Mesendoderm (in vitro differentiated cells): ENCODE data around the gene EIF2D.

Experiments
- DNase-seq: peaks from one replicate; pipeline ENCODE4 v3.0.0; 2013
- H2AK5ac ChIP-seq: 2 replicates; pipeline ENCODE4 v1.6.1; 2013; ENCODE audit warnings: low read length, inconsistent platforms
- H2BK120ac ChIP-seq: 2 replicates; pipeline ENCODE4 v1.6.1; 2013; ENCODE audit warnings: low read depth, mild to moderate bottlenecking, low read length, moderate library complexity, mixed read lengths
- H2BK15ac ChIP-seq: replicated peaks from 2 replicates; pipeline ENCODE4 v1.6.1; 2013; ENCODE audit warnings: low read depth, mild to moderate bottlenecking, moderate library complexity
- H2BK5ac ChIP-seq: 2 replicates; pipeline ENCODE4 v1.6.1; 2013; ENCODE audit warnings: low read length, inconsistent platforms
- H3K18ac ChIP-seq: 2 replicates; pipeline ENCODE4 v1.6.1; 2013; ENCODE audit warnings: mild to moderate bottlenecking, low read length, mixed read lengths
- H3K23ac ChIP-seq: one replicate; pipeline ENCODE4 v1.6.1; 2013; ENCODE audit warnings: low read length
- H3K27ac ChIP-seq: 2 replicates; pipeline ENCODE4 v1.5.1; 2013; ENCODE audit warnings: low read depth, mild to moderate bottlenecking, inconsistent platforms, low read length, moderate library complexity
- H3K27me3 ChIP-seq: 2 replicates; pipeline ENCODE4 v1.6.1; 2013; ENCODE audit warnings: low read length, control low read depth, mild to moderate bottlenecking, inconsistent platforms; ENCODE audit not compliant: insufficient read depth, poor library complexity
- H3K36me3 ChIP-seq: 2 replicates; pipeline ENCODE4 v1.6.1; 2013; ENCODE audit warnings: low read length, inconsistent platforms; ENCODE audit not compliant: control insufficient read depth, insufficient read depth
- H3K4ac ChIP-seq: one replicate; pipeline ENCODE4 v1.6.1; 2013; ENCODE audit warnings: low read depth, mild to moderate bottlenecking, low read length, moderate library complexity
- H3K4me1 ChIP-seq: 2 replicates; pipeline ENCODE4 v1.6.1; 2013; ENCODE audit warnings: low read depth, low read length, inconsistent platforms; ENCODE audit not compliant: control insufficient read depth
- H3K4me2 ChIP-seq: 2 replicates; pipeline ENCODE4 v1.6.1; 2013; ENCODE audit warnings: low read length
- H3K4me3 ChIP-seq: 2 replicates; pipeline ENCODE4 v1.5.1; 2013; ENCODE audit warnings: mild to moderate bottlenecking, low read length
- H3K56ac ChIP-seq: one replicate; pipeline ENCODE4 v1.6.1; 2013; ENCODE audit warnings: low read length
- H3K79me1 ChIP-seq: 2 replicates; pipeline ENCODE4 v1.6.1; 2013; ENCODE audit warnings: low read length, inconsistent platforms
- H3K79me2 ChIP-seq: 2 replicates; pipeline ENCODE4 v1.6.1; 2013; ENCODE audit warnings: mild to moderate bottlenecking, low read length; ENCODE audit not compliant: control insufficient read depth, insufficient read depth
- H3K9ac ChIP-seq: 2 replicates; pipeline ENCODE4 v1.6.1; 2013; ENCODE audit warnings: low read length, inconsistent platforms
- H4K5ac ChIP-seq: one replicate; pipeline ENCODE4 v1.6.1; 2013; ENCODE audit warnings: low read length
- H4K8ac ChIP-seq: one replicate; pipeline ENCODE4 v1.6.1; 2013; ENCODE audit warnings: low read depth, mild to moderate bottlenecking, control low read depth, low read length, moderate library complexity
- WGBS: extraction: QIAGEN DNeasy Blood & Tissue Kit; methylation state at CpG from one replicate; pipeline ENCODE4 v1.1.7; 2013; ENCODE audit warnings: low lambda C conversion rate, missing lambda C conversion rate; ENCODE audit not compliant: insufficient coverage; ENCODE audit errors: extremely low coverage; 5-methylcytosine and 5-hydroxymethylcytosine counted together

EIF2D gene

GRCh38 chr1:206572835-206573234 is 39.4 kb downstream of the EIF2D start:
- no peak overlapping the region for H3K56ac ChIP-seq
- no peak overlapping the region for H3K18ac ChIP-seq
- H3K27me3 ChIP-seq = no peaks in the 10 kb centered on the region
- H2BK5ac ChIP-seq = no peak overlapping the region
- no peak overlapping the region for H2BK120ac ChIP-seq
- H3K4me3 ChIP-seq = no peak overlapping the region
- no CpG with 5 or more reads among the region's 4 CpGs for WGBS
- H3K9ac ChIP-seq = no peak overlapping the region
- H3K4ac ChIP-seq = no peak overlapping the region
- DNase-seq = no peak
- H3K36me3 ChIP-seq = no peaks in the 10 kb centered on the region
- no peak overlapping the region for H4K8ac ChIP-seq
- no peak overlapping the region for H2BK15ac ChIP-seq
- no peak overlapping the region for H3K23ac ChIP-seq
- no peak overlapping the region for H4K5ac ChIP-seq
- no peaks in the 10 kb centered on the region for H3K4me1 ChIP-seq
- H2AK5ac ChIP-seq = no peak overlapping the region
- H3K79me2 ChIP-seq = no peaks in the 10 kb centered on the region
- no peaks in the 10 kb centered on the region for H3K79me1 ChIP-seq
- no peak overlapping the region for H3K27ac ChIP-seq
- H3K4me2 ChIP-seq = no peak overlapping the region

- H3K79me1 ChIP-seq = no peaks in the 10 kb centered on the region
- no peak overlapping the region for H4K8ac ChIP-seq
- H3K18ac ChIP-seq = no peak overlapping the region
- WGBS = no CpG with 5 or more reads among the region's 3 CpGs
- no peak overlapping the region for H2BK15ac ChIP-seq
- H3K4me1 ChIP-seq = no peaks in the 10 kb centered on the region
- H3K27ac ChIP-seq = no peak overlapping the region
- DNase-seq = no peak
- no peak overlapping the region for H3K4me3 ChIP-seq
- H4K5ac ChIP-seq = no peak overlapping the region
- no peak overlapping the region for H3K4ac ChIP-seq
- no peak overlapping the region for H3K4me2 ChIP-seq
- no peak overlapping the region for H2AK5ac ChIP-seq
- H3K36me3 ChIP-seq = no peaks in the 10 kb centered on the region
- H3K27me3 ChIP-seq = no peaks in the 10 kb centered on the region
- H3K9ac ChIP-seq = no peak overlapping the region
- H2BK5ac ChIP-seq = no peak overlapping the region
- no peak overlapping the region for H2BK120ac ChIP-seq
- no peak overlapping the region for H3K56ac ChIP-seq
- H3K79me2 ChIP-seq = no peaks in the 10 kb centered on the region
- H3K23ac ChIP-seq = no peak overlapping the region
Measured at GRCh38 chr1:206570529-206570928, 41.7 kb downstream of the EIF2D start.

DNA sequence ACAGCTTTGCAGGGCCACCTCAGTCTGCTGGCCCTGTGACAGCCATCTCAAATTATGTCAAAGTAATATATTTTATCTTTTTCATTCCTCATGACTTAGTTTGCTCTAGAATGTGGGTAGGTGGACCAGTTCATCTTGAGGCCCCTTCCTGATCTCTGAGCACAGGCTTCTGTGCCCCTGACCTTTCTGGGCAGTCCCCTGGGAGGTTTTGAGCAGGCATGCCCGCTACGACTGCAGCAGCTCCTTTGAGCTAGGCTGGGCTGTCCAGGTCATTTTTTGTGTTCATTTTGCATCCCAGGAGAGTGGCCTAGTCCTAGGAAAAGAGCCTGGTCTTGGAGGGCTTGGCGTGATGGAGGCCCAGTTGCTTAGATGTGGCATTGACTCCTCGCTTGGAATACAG is 42.7 kb downstream of the EIF2D start:
- no CpG with 5 or more reads among the region's 4 CpGs for WGBS
- H3K4ac ChIP-seq = no peak overlapping the region

GRCh38 chr1:206568779-206569352 is 43.4 kb downstream of the EIF2D start:
- H2BK5ac ChIP-seq = no peak overlapping the region
- no peak overlapping the region for H3K4me3 ChIP-seq
- H2BK120ac ChIP-seq = no peak overlapping the region
- no peak overlapping the region for H4K8ac ChIP-seq
- no peak overlapping the region for H3K18ac ChIP-seq
- H2BK15ac ChIP-seq = no peak overlapping the region
- H4K5ac ChIP-seq = no peak overlapping the region
- no peak overlapping the region for H3K56ac ChIP-seq
- H3K23ac ChIP-seq = no peak overlapping the region
- no peak for DNase-seq
- no peaks in the 10 kb centered on the region for H3K4me1 ChIP-seq
- no peak overlapping the region for H2AK5ac ChIP-seq
- H3K27me3 ChIP-seq = no peaks in the 10 kb centered on the region
- no peaks in the 10 kb centered on the region for H3K36me3 ChIP-seq
- H3K4me2 ChIP-seq = no peak overlapping the region
- no peaks in the 10 kb centered on the region for H3K79me2 ChIP-seq
- no peak overlapping the region for H3K27ac ChIP-seq
- no CpG with 5 or more reads among the region's 8 CpGs for WGBS
- no peak overlapping the region for H3K4ac ChIP-seq
- H3K9ac ChIP-seq = no peak overlapping the region
- no peaks in the 10 kb centered on the region for H3K79me1 ChIP-seq

More for the DNA sequence above, 42.7 kb downstream of the EIF2D start:
- Histone ChIP-seq H3K27me3 (no peaks in the 10 kb centered on the region), H3K4me2 (no peak overlapping the region), H4K5ac (no peak overlapping the region), H3K4me3 (no peak overlapping the region), H3K9ac (no peak overlapping the region), H3K36me3 (no peaks in the 10 kb centered on the region), H3K18ac (no peak overlapping the region), H3K56ac (no peak overlapping the region), H3K79me2 (no peaks in the 10 kb centered on the region), H2BK5ac (no peak overlapping the region), H3K23ac (no peak overlapping the region), H3K79me1 (no peaks in the 10 kb centered on the region), H3K27ac (no peak overlapping the region), H2BK15ac (no peak overlapping the region), H2AK5ac (no peak overlapping the region), H2BK120ac (no peak overlapping the region), H4K8ac (no peak overlapping the region), H3K4me1 (no peaks in the 10 kb centered on the region)
- DNase-seq = no peak

GRCh38 chr1:206568256-206568655 is 44.0 kb downstream of the EIF2D start:
- Histone ChIP-seq H3K18ac (no peak overlapping the region), H4K5ac (no peak overlapping the region), H3K4me3 (no peak overlapping the region), H3K36me3 (no peaks in the 10 kb centered on the region), H2BK15ac (no peak overlapping the region), H4K8ac (no peak overlapping the region), H2BK120ac (no peak overlapping the region), H2AK5ac (no peak overlapping the region), H3K4ac (no peak overlapping the region), H3K4me1 (no peaks in the 10 kb centered on the region), H3K27me3 (no peaks in the 10 kb centered on the region), H3K23ac (no peak overlapping the region), H3K56ac (no peak overlapping the region), H3K27ac (no peak overlapping the region), H3K4me2 (no peak overlapping the region), H3K79me2 (no peaks in the 10 kb centered on the region), H3K9ac (no peak overlapping the region), H3K79me1 (no peaks in the 10 kb centered on the region), H2BK5ac (no peak overlapping the region)
- no CpG with 5 or more reads among the region's 10 CpGs for WGBS
- no peak for DNase-seq

DNA sequence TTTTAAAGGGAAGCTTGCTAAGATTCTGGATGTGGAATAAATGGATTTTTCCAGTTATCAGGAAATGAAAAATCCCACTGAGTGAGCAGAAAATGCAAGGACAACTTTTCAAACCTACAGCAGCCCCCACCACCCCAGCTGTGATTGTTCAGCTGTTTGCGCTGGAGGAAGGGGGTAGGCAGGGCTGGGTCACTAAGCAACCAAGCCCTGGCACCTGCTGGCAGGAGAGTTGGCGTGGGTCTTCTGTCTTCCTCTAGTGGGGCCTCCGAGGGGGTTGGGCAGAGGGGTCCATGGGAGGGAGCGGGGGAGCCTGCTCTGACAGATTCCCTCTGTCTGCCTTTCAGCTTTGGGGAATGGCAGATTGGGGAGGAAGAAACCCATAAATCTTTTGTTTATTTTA is 45.3 kb downstream of the EIF2D start:
- Histone ChIP-seq H4K8ac (no peak overlapping the region), H4K5ac (no peak overlapping the region), H3K27ac (no peak overlapping the region), H3K4me3 (no peak overlapping the region), H3K36me3 (no peaks in the 10 kb centered on the region), H2BK15ac (no peak overlapping the region), H3K4me2 (no peak overlapping the region), H2BK5ac (no peak overlapping the region), H2BK120ac (no peak overlapping the region), H3K79me1 (no peaks in the 10 kb centered on the region), H3K27me3 (no peaks in the 10 kb centered on the region), H2AK5ac (no peak overlapping the region), H3K4me1 (no peaks in the 10 kb centered on the region), H3K9ac (no peak overlapping the region), H3K79me2 (no peaks in the 10 kb centered on the region), H3K56ac (no peak overlapping the region), H3K23ac (no peak overlapping the region), H3K18ac (no peak overlapping the region), H3K4ac (no peak overlapping the region)
- DNase-seq = no peak
- no CpG with 5 or more reads among the region's 4 CpGs for WGBS
